GM12878 (cell line): ENCODE measurements around the gene ITGA1. TPM values are rescaled to one million over a fixed set of nuclear protein-coding genes. Genes with fewer than 3 reads are reported as not detected.

Experiments used
- ATAC-seq: fragments of 200-7000 bp; cut with Tn5 transposase; 3 replicates; pipeline ENCODE4 v1.9.1; 2020; ENCODE audit warnings: mild to moderate bottlenecking, moderate library complexity
- BruUV-seq: library from RNA; stranded (reverse); fragments of 400-500 nt; replicated peaks from 2 replicates; lab custom pipeline; 2021; lab: Mats Ljungman, UMichigan
- CTCF ChIA-PET: fragments of 300-600 bp; sonication (Branson Sonifier 250); formaldehyde crosslinking; extraction: SDS; loops from one replicate; lab custom pipeline; 2021; ENCODE audit warnings: inconsistent platforms; lab: Yijun Ruan, JAX
- POLR2A ChIA-PET: fragments of 350-600 bp; formaldehyde crosslinking; extraction: SDS; loops from one replicate; lab custom pipeline; 2021; ENCODE audit warnings: inconsistent platforms; lab: Charles Lee
- RAD21 ChIA-PET: fragments of 300-600 bp; sonication (Branson Sonifier 250); formaldehyde crosslinking; loops from one replicate; lab custom pipeline; 2023; ENCODE audit warnings: antibody characterized with exemption; ENCODE audit not compliant: unreplicated experiment; lab: Charles Lee
- SMC1A ChIA-PET: fragments of 300-600 bp; sonication (Branson Sonifier 250); formaldehyde crosslinking; loops from one replicate; lab custom pipeline; 2023; ENCODE audit not compliant: unreplicated experiment, uncharacterized antibody; lab: Charles Lee
- DNase-seq: peaks from one replicate; pipeline ENCODE4 v3.0.0-alpha.2; 2011; ENCODE audit warnings: low read depth, low spot score
- FAIRE-seq: peaks from 3 replicates; lab custom pipeline; 2011; peaks lifted over from hg19 to GRCh38; lab: Jason Lieb, UNC
- H2AFZ ChIP-seq: 2 replicates; pipeline ENCODE4 v1.6.0; 2011; ENCODE audit warnings: low read depth, low read length, control low read depth; ENCODE audit not compliant: control insufficient read depth
- H3K27ac ChIP-seq: 2 replicates; pipeline ENCODE4 v1.5.1; 2011; ENCODE audit warnings: control low read depth; ENCODE audit not compliant: control insufficient read depth, insufficient read depth
- H3K27me3 ChIP-seq, 2 experiments: replicated peaks in 1 of 2; 2 replicates each; pipeline versions ENCODE4 v1.6.0 to v1.6.1; 2011; ENCODE audit warnings: low read length in 1 of 2; ENCODE audit not compliant: control insufficient read depth in 2 of 2, insufficient read depth in 2 of 2
- H3K36me3 ChIP-seq, 2 experiments: 2 replicates each; pipeline ENCODE4 v1.5.1; 2011; ENCODE audit warnings: low read length in 1 of 2; ENCODE audit not compliant: control insufficient read depth in 2 of 2, insufficient read depth in 2 of 2
- H3K4me1 ChIP-seq: 2 replicates; pipeline ENCODE4 v1.6.1; 2011; ENCODE audit warnings: mild to moderate bottlenecking, low read length, moderate library complexity, mixed read lengths; ENCODE audit not compliant: control insufficient read depth, insufficient read depth
- H3K4me2 ChIP-seq: 2 replicates; pipeline ENCODE4 v1.6.0; 2011; ENCODE audit warnings: control low read depth; ENCODE audit not compliant: control insufficient read depth, insufficient read depth
- H3K4me3 ChIP-seq: fragments of 200-600 bp; sonication (generic); 2 replicates; pipeline ENCODE4 v1.5.1; 2016
- H3K79me2 ChIP-seq: 2 replicates; pipeline ENCODE4 v1.6.0; 2011; ENCODE audit warnings: low read length; ENCODE audit not compliant: control insufficient read depth, insufficient read depth
- H3K9ac ChIP-seq: 2 replicates; pipeline ENCODE4 v1.8.0; 2011; ENCODE audit warnings: low read length, control low read depth, mixed read lengths; ENCODE audit not compliant: control insufficient read depth, insufficient read depth
- H3K9me3 ChIP-seq: replicated peaks from 3 replicates; pipeline ENCODE4 v1.5.1; 2011; ENCODE audit warnings: mild to moderate bottlenecking, low read length; ENCODE audit not compliant: control insufficient read depth, insufficient read depth
- H4K20me1 ChIP-seq: 2 replicates; pipeline ENCODE4 v1.6.0; 2011; ENCODE audit not compliant: control insufficient read depth, insufficient read depth
- ASH2L ChIP-seq: fragments of 300-600, 200-600 bp; sonication (generic); IDR thresholded peaks from 2 replicates; pipeline ENCODE4 v1.6.1; 2017; ENCODE audit warnings: low read depth, mild to moderate bottlenecking, borderline replicate concordance
- CREM ChIP-seq: IDR thresholded peaks from 2 replicates; pipeline ENCODE4 v1.6.1; 2014; ENCODE audit warnings: antibody characterized with exemption, low read depth
- EED ChIP-seq: sonication (generic); IDR thresholded peaks from 2 replicates; pipeline ENCODE4 v1.6.1; 2016; ENCODE audit warnings: antibody characterized with exemption, low read depth
- JUNB ChIP-seq: IDR thresholded peaks from 2 replicates; pipeline ENCODE4 v1.6.1; 2016; ENCODE audit warnings: antibody characterized with exemption, mild to moderate bottlenecking
- NFIC ChIP-seq: IDR thresholded peaks from 2 replicates; pipeline ENCODE4 v1.6.1; 2012; ENCODE audit warnings: low read depth, mild to moderate bottlenecking, inconsistent platforms, low read length, moderate library complexity
- NFYB ChIP-seq: IDR thresholded peaks from 2 replicates; pipeline ENCODE4 v1.6.1; 2011; ENCODE audit warnings: low read depth, mild to moderate bottlenecking, low read length, improper control_type of control experiment, moderate library complexity; ENCODE audit not compliant: insufficient read depth
- PAX8 ChIP-seq: fragments of 450-650 bp; IDR thresholded peaks from 2 replicates; pipeline ENCODE4 v1.6.1; 2017; ENCODE audit warnings: mild to moderate bottlenecking, moderate library complexity
- ZNF24 ChIP-seq: fragments of 450-650 bp; IDR thresholded peaks from 2 replicates; pipeline ENCODE4 v1.6.1; 2017; ENCODE audit warnings: antibody characterized with exemption, mild to moderate bottlenecking
- WGBS: methylation state at CpG from one replicate; pipeline ENCODE4 v1.1.6; 2016; ENCODE audit warnings: low lambda C conversion rate; ENCODE audit not compliant: insufficient replicate concordance, insufficient coverage; ENCODE audit errors: missing lambda C conversion rate; 5-methylcytosine and 5-hydroxymethylcytosine counted together
- in situ Hi-C: fragments of 300-500 bp; cut with MboI; formaldehyde crosslinking; loops from 9 replicates; pipeline ENCODE4 v1.14.3; 2018; ENCODE audit warnings: mixed read lengths
- intact Hi-C: fragments of 100-400 bp; cut with micrococcal nuclease; formaldehyde crosslinking; loops from one replicate; pipeline ENCODE4 v1.14.2; 2022; ENCODE audit not compliant: unreplicated experiment
- polyA plus RNA-seq, 11 experiments: library from polyadenylated mRNA; depleted of rRNA in 4 of 11; unstranded in 6 of 11; stranded (reverse) in 5 of 11; fragments of >200 nt; fragmentation: Nextera tagmentation in 4 of 11; fragmentation: Illumina TruSeq in 1 of 11; extraction: Ambion mirVana in 4 of 11; extraction: Trizol in 1 of 11; gene quantifications; 1 replicate in 1 of 11; 2 replicates in 10 of 11; pipeline versions ENCODE4 v1.2.1 to v1.2.3, GENCODE V29; 2011 to 2016; ENCODE audit warnings: inconsistent platforms in 2 of 11, missing spikeins in 2 of 11, low read depth in 1 of 11
- total RNA-seq, 4 experiments: library from RNA; depleted of rRNA in 3 of 4; stranded (reverse); fragments of >200 nt in 3 of 4; fragmentation: Illumina TruSeq in 1 of 4; extraction: Trizol in 1 of 4; gene quantifications; 2 replicates each; pipeline versions ENCODE4 v1.2.1 to v1.2.3, GENCODE V29; 2013 to 2021
- TF ChIP-seq, protein P1 (sequence below): fragments of 450-650 bp; IDR thresholded peaks from 2 replicates; pipeline ENCODE4 v1.6.1; 2018; ENCODE audit warnings: borderline replicate concordance, mild to moderate bottlenecking; ENCODE audit not compliant: partially characterized antibody

ITGA1 gene
- total and polyA plus RNA-seq, 10 of the 15 experiments (the other 5 are each of a cell fraction or from before 2014, with no cell fraction given): 0.02 to 0.56 (median 0.19) TPM

DNA sequence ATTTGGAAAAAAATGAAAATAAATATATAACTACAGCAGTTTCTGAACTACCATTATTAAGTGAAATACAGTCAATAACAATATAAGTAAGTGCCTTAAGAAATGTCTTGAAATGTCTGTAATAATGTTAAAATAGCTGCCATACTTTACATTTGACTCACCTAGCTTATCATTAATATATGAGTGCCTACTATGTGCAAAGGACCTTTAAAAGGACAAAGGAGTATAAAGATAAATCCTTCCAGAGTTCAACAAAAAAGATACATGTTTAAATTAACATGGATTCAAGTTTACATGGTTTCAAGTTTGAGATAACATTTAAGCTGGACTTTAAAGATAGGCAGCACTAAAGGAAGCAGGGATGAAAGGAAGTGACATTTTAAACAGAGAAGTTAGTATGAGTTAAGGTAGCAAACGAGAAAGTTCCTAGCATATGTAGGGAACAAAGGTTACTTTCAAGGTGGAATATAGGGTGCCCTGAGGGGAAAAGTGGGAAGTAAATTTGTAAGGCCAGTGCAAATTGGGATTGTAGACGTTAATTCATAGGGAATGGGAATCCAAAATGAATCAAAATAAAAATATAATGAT, 8.9 kb downstream of the ITGA1 start:
- no peaks in the 10 kb centered on the region; the same call in 1 of the 2 replicates for H3K4me1 ChIP-seq
- in situ Hi-C loops (loop anchor here (10.0 kb wide), 1 partner anchor 298 kb away; no protein-coding TSS in a partner anchor), intact Hi-C loops (no loop called here)
- FAIRE-seq: no peak
- no peak overlapping the region for H3K9ac ChIP-seq
- ChIA-PET SMC1A (interaction anchor here (1.2 kb wide), 1 partner anchor 18 kb away, joined by 4 read pairs; no protein-coding TSS in a partner anchor), RAD21 (no interaction called here), POLR2A (no interaction called here)
- H3K4me2 ChIP-seq: no peak overlapping the region
- no peaks in the 10 kb centered on the region for H3K9me3 ChIP-seq
- no peak for ATAC-seq
- H3K36me3 ChIP-seq: no peaks in the 10 kb centered on the region
- no peak overlapping the region for H3K27ac ChIP-seq
- no peaks in the 10 kb centered on the region for H4K20me1 ChIP-seq
- BruUV-seq: no TSS peak
- whole genome bisulfite sequencing: 10% methylated on average over 2 of the region's 2 CpGs
- no peak overlapping the region for H2AFZ ChIP-seq
- H3K27me3 ChIP-seq: no peaks in the 10 kb centered on the region
- no peak for TF ChIP-seq JUNB
- TF ChIP-seq, protein P1, sequence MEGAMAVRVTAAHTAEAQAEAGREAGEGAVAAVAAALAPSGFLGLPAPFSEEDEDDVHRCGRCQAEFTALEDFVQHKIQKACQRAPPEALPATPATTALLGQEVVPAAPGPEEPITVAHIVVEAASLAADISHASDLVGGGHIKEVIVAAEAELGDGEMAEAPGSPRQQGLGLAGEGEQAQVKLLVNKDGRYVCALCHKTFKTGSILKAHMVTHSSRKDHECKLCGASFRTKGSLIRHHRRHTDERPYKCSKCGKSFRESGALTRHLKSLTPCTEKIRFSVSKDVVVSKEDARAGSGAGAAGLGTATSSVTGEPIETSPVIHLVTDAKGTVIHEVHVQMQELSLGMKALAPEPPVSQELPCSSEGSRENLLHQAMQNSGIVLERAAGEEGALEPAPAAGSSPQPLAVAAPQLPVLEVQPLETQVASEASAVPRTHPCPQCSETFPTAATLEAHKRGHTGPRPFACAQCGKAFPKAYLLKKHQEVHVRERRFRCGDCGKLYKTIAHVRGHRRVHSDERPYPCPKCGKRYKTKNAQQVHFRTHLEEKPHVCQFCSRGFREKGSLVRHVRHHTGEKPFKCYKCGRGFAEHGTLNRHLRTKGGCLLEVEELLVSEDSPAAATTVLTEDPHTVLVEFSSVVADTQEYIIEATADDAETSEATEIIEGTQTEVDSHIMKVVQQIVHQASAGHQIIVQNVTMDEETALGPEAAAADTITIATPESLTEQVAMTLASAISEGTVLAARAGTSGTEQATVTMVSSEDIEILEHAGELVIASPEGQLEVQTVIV: no peak
- no peak for TF ChIP-seq NFYB
- no peak for TF ChIP-seq CREM
- no peak for TF ChIP-seq PAX8
- TF ChIP-seq ZNF24: no peak
- TF ChIP-seq EED: no peak
- no peak for TF ChIP-seq ASH2L
- TF ChIP-seq NFIC: no peak
- TF ChIP-seq, all 136 proteins: peak for 0
- CTCF ChIA-PET: interaction anchor here (1.0 kb wide), 1 partner anchor 9 kb away, joined by 3 read pairs; no protein-coding TSS in a partner anchor
- Histone ChIP-seq H3K4me3 (no peak overlapping the region), H3K79me2 (peaks cover 15% of the 10 kb centered on the region)
- DNase-seq: no peak
